GM13976 (cell line): ENCODE results near the gene PLCL2.
"Not testable (repeated sequence)": the region's sequence is repeated elsewhere in the genome, so short reads cannot be mapped to it uniquely, and the experiment has no call there.

Experiments
- DNase-seq: peaks from one replicate; pipeline ENCODE4 v3.0.0; 2012; ENCODE audit warnings: low spot score
- in situ Hi-C: fragments of 300-500 bp; cut with MboI; formaldehyde crosslinking; loops from one replicate; pipeline ENCODE4 v1.12.0; 2022; ENCODE audit warnings: low sequenced_read_pairs, mixed read lengths, inconsistent platforms; ENCODE audit not compliant: unreplicated experiment
- TF ChIP-seq, protein P1 (sequence below): IDR thresholded peaks from 2 replicates; pipeline ENCODE4 v1.5.1; 2012; ENCODE audit warnings: borderline replicate concordance, mild to moderate bottlenecking; ENCODE audit not compliant: insufficient read depth; ENCODE audit errors: extremely low read depth, missing control alignments, control extremely low read depth

PLCL2 gene

DNA sequence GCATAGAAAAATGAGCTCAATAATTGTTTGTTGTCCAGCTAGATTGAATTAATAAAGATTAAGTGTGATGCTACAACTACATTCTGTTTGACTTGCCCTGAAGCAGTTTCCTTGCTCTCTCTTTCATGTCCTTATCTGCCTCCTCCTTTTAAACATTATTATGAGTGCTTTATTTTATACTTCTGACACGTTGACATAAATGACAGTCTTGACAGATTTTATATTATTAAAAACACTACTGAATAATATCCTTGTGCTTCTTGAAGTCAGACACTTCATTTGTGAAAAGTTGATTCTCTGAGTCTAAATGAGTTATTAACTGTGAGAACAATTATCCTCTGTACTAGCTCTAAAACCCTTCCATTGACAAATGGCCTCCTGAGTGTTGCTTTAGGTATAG, 58.2 kb downstream of the PLCL2 start:
- in situ Hi-C loops: no loop called here
- TF ChIP-seq, protein P1, sequence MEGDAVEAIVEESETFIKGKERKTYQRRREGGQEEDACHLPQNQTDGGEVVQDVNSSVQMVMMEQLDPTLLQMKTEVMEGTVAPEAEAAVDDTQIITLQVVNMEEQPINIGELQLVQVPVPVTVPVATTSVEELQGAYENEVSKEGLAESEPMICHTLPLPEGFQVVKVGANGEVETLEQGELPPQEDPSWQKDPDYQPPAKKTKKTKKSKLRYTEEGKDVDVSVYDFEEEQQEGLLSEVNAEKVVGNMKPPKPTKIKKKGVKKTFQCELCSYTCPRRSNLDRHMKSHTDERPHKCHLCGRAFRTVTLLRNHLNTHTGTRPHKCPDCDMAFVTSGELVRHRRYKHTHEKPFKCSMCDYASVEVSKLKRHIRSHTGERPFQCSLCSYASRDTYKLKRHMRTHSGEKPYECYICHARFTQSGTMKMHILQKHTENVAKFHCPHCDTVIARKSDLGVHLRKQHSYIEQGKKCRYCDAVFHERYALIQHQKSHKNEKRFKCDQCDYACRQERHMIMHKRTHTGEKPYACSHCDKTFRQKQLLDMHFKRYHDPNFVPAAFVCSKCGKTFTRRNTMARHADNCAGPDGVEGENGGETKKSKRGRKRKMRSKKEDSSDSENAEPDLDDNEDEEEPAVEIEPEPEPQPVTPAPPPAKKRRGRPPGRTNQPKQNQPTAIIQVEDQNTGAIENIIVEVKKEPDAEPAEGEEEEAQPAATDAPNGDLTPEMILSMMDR: no peak
- no peak for DNase-seq

GRCh38 chr3:16943857-16944256, 59.1 kb downstream of the PLCL2 start:
- TF ChIP-seq, protein P1: no peak
- no peak for DNase-seq
- in situ Hi-C loops: no loop called here

GRCh38 chr3:16944356-16944755, 59.6 kb downstream of the PLCL2 start:
- TF ChIP-seq, protein P1: no peak
- in situ Hi-C loops: no loop called here
- DNase-seq: no peak

GRCh38 chr3:16945330-16945729, 60.6 kb downstream of the PLCL2 start:
- TF ChIP-seq, protein P1: no peak
- in situ Hi-C loops: no loop called here
- no peak for DNase-seq

GRCh38 chr3:16950282-16950681, 65.5 kb downstream of the PLCL2 start:
- DNase-seq: no peak
- TF ChIP-seq, protein P1: no peak
- in situ Hi-C loops: no loop called here

GRCh38 chr3:16950845-16951244, 66.1 kb downstream of the PLCL2 start:
- no peak for DNase-seq
- in situ Hi-C loops: no loop called here
- TF ChIP-seq, protein P1: no peak

DNA sequence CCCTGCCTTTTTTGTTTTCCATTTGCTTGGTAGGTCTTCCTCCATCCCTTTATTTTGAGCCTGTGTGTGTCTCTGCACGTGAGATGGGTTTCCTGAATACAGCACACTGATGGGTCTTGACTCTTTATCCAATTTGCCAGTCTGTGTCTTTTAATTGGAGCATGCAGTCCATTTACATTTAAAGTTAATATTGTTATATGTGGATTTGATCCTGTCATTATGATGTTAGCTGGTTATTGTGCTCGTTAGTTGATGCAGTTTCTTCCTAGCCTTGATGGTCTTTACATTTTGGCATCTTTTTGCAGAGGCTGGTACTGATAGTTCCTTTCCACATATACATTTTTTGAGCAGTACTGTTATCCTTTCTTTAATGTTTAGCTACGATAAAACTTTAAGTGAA, 73.1 kb downstream of the PLCL2 start:
- in situ Hi-C loops, DNase-seq: not testable (repeated sequence)

DNA sequence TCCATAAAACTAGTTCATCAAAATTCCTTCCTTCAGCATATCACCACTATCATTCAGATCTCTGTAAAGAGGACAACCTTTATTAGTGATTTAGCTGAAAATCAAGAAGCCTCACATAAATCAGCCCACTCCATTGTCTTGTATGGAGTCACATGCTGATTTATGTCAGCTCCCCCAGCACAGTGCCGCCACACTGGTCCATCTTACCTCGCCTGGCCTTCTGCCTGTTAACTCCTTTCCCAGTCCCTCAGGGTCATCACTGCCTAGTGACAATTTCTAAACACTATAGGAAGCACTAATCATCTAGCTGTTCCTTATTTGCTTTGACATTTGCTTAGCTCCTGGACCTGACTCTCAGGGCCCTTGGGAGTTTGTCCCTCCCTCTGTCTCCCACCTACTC, 75.4 kb downstream of the PLCL2 start:
- in situ Hi-C loops: no loop called here
- TF ChIP-seq, protein P1: no peak
- DNase-seq: no peak
